Measurements from ENCODE around the gene GPRC5D.

- no peak for TF ChIP-seq CTCF (IDR thresholded peaks at IDR 0.05)
- no peak for TF ChIP-seq POLR2A (IDR thresholded peaks at IDR 0.05)
These were observed 26.6 kb downstream of the GPRC5D start for GRCh38 chr12:12925388-12925787.
